NCI-H2107 treated with DMSO at 0.1 percent for 48 hours (cell line): ENCODE data around the gene HPDL.
A peak's percentile ranks its signal among the peaks of the same experiment; 100 is the strongest.

Source experiments
- DNase-seq: peaks from one replicate; lab custom pipeline; 2025; ENCODE audit not compliant: unreplicated experiment; lab: John Stamatoyannopoulos, UW

HPDL gene

GRCh38 chr1:45321444-45321843, 5.3 kb upstream of the HPDL start:
- DNase-seq: no peak

- no peak for DNase-seq
Observed at GRCh38 chr1:45322486-45323040, 4.1 kb upstream of the HPDL start.

GRCh38 chr1:45325851-45326506, 716 bp upstream of the HPDL start:
- no peak for DNase-seq

- no peak for DNase-seq
Observed at GRCh38 chr1:45327644-45328515, 1.2 kb downstream of the HPDL start.

GRCh38 chr1:45328680-45329079, 2.0 kb downstream of the HPDL start:
- no peak for DNase-seq

GRCh38 chr1:45329445-45329844, 2.8 kb downstream of the HPDL start:
- DNase-seq: no peak

GRCh38 chr1:45331436-45332345, 5.0 kb downstream of the HPDL start:
- no peak for DNase-seq

- DNase-seq: no peak
Observed at GRCh38 chr1:45332346-45332720, 5.6 kb downstream of the HPDL start.

- no peak for DNase-seq
Observed at GRCh38 chr1:45334308-45335245, 7.9 kb downstream of the HPDL start.

- DNase-seq: no peak
Observed at GRCh38 chr1:45335855-45336324, 9.2 kb downstream of the HPDL start.

- no peak for DNase-seq
Observed at GRCh38 chr1:45337630-45338325, 11.1 kb downstream of the HPDL start.

GRCh38 chr1:45339789-45340558, 13.3 kb downstream of the HPDL start, which contains the start of the genes MUTYH and TOE1:
Gene MUTYH, minus strand, starts transcription at chr1:45340440. Its CDS starts 5,935 bp downstream, at chr1:45334505.
Gene TOE1, plus strand, starts transcription at chr1:45340170. Its CDS starts 83 bp downstream, at chr1:45340253.
- DNase-seq: peak; percentile 92

GRCh38 chr1:45340816-45341466, 14.2 kb downstream of the HPDL start:
- peak; percentile 13 for DNase-seq

- no peak for DNase-seq
Observed at GRCh38 chr1:45344499-45344898, 17.8 kb downstream of the HPDL start.

GRCh38 chr1:45345014-45345413, 18.3 kb downstream of the HPDL start:
- DNase-seq: no peak

- no peak for DNase-seq
Observed at GRCh38 chr1:45346473-45346872, 19.8 kb downstream of the HPDL start.

GRCh38 chr1:45348020-45348419, 21.3 kb downstream of the HPDL start:
- no peak for DNase-seq

GRCh38 chr1:45348609-45348965, 21.9 kb downstream of the HPDL start:
- no peak for DNase-seq
